DND-41 (cell line): ENCODE data around the gene CCDC102A.
A peak's percentile ranks its signal among the peaks of the same experiment; 100 is the strongest.

Experiments
- ATAC-seq: fragments of 200-7000 bp; cut with Tn5 transposase; 3 replicates; pipeline ENCODE4 v1.9.1; 2021; ENCODE audit warnings: low read depth; ENCODE audit not compliant: insufficient read depth
- DNase-seq: peaks from one replicate; pipeline ENCODE4 v3.0.0-alpha.2; 2020
- H2AFZ ChIP-seq: 2 replicates; pipeline ENCODE4 v1.6.0; 2012; ENCODE audit warnings: low read depth, low read length
- H3K27ac ChIP-seq: 2 replicates; pipeline ENCODE4 v1.5.1; 2012; ENCODE audit warnings: low read length, inconsistent platforms
- H3K27me3 ChIP-seq: fragments of 200-600 bp; sonication (generic); 2 replicates; pipeline ENCODE4 v1.6.0; 2012; ENCODE audit warnings: low read length, mild to moderate bottlenecking, inconsistent platforms; ENCODE audit not compliant: insufficient read depth, poor library complexity
- H3K36me3 ChIP-seq: 2 replicates; pipeline ENCODE4 v1.5.1; 2012; ENCODE audit warnings: low read length, inconsistent platforms; ENCODE audit not compliant: insufficient read depth
- H3K4me1 ChIP-seq: 2 replicates; pipeline ENCODE4 v1.5.1; 2012; ENCODE audit warnings: mild to moderate bottlenecking, low read length; ENCODE audit not compliant: insufficient read depth
- H3K4me2 ChIP-seq: 2 replicates; pipeline ENCODE4 v1.6.0; 2012; ENCODE audit warnings: mild to moderate bottlenecking, moderate library complexity, low read length, inconsistent platforms; ENCODE audit not compliant: insufficient read depth
- H3K4me3 ChIP-seq, 2 experiments: fragments of 200-600 bp in 1 of 2; shearing (Covaris generic) in 1 of 2; 2 replicates each; pipeline ENCODE4 v1.5.1; 2012 to 2016; ENCODE audit warnings: inconsistent platforms in 2 of 2, low read length in 2 of 2, mild to moderate bottlenecking in 2 of 2, low read depth in 1 of 2, moderate library complexity in 1 of 2
- H3K79me2 ChIP-seq: 2 replicates; pipeline ENCODE4 v1.6.0; 2012; ENCODE audit warnings: low read length, inconsistent platforms; ENCODE audit not compliant: insufficient read depth
- H3K9ac ChIP-seq: 2 replicates; pipeline ENCODE4 v1.6.0; 2012; ENCODE audit warnings: low read depth, mild to moderate bottlenecking, inconsistent platforms, low read length, moderate library complexity
- H3K9me3 ChIP-seq: 2 replicates; pipeline ENCODE4 v1.5.1; 2012; ENCODE audit warnings: low read length, moderate library complexity, mild to moderate bottlenecking, inconsistent platforms; ENCODE audit not compliant: insufficient read depth, severe bottlenecking
- H4K20me1 ChIP-seq: 2 replicates; pipeline ENCODE4 v1.6.0; 2012; ENCODE audit warnings: low read length; ENCODE audit not compliant: insufficient read depth
- EZH2 ChIP-seq: IDR thresholded peaks from 3 replicates; pipeline ENCODE4 v1.6.1; 2012; ENCODE audit warnings: borderline replicate concordance, low read depth, mild to moderate bottlenecking, moderate library complexity, low read length, inconsistent platforms; ENCODE audit not compliant: severe bottlenecking
- TF ChIP-seq, protein P1 (sequence below): IDR thresholded peaks from 2 replicates; pipeline ENCODE4 v1.5.1; 2012; ENCODE audit warnings: borderline replicate concordance, low read length, moderate library complexity, mild to moderate bottlenecking; ENCODE audit not compliant: poor library complexity, severe bottlenecking; ENCODE audit errors: extremely low read depth

Gene CCDC102A

DNA sequence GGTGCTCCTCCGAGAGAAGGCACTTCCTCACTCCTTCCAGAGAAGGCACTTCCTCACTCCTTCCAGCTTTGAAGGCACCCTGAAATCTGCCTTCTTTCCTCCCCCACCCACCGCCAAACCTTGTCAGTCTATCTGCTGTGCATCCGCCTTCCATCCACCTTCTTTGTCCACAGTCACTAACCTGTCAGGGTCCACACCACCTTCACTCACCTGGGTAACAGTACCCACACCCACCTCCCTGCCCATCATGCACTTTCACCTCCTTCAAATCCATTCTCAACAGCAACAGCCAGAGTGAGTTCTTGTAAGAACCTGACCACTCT, 5.2 kb downstream of the CCDC102A start:
- Histone ChIP-seq H4K20me1 (peaks cover 4% of the 10 kb centered on the region), H3K27me3 (no peaks in the 10 kb centered on the region), H3K79me2 (no peaks in the 10 kb centered on the region), H3K27ac (no peak overlapping the region), H3K4me1 (peaks cover 37% of the 10 kb centered on the region), H3K36me3 (no peaks in the 10 kb centered on the region), H3K4me3 (no peak overlapping the region), H3K4me2 (no peak overlapping the region), H2AFZ (no peak overlapping the region), H3K9me3 (no peaks in the 10 kb centered on the region), H3K9ac (no peak overlapping the region)
- TF ChIP-seq EZH2, result no peak
- TF ChIP-seq, protein P1, sequence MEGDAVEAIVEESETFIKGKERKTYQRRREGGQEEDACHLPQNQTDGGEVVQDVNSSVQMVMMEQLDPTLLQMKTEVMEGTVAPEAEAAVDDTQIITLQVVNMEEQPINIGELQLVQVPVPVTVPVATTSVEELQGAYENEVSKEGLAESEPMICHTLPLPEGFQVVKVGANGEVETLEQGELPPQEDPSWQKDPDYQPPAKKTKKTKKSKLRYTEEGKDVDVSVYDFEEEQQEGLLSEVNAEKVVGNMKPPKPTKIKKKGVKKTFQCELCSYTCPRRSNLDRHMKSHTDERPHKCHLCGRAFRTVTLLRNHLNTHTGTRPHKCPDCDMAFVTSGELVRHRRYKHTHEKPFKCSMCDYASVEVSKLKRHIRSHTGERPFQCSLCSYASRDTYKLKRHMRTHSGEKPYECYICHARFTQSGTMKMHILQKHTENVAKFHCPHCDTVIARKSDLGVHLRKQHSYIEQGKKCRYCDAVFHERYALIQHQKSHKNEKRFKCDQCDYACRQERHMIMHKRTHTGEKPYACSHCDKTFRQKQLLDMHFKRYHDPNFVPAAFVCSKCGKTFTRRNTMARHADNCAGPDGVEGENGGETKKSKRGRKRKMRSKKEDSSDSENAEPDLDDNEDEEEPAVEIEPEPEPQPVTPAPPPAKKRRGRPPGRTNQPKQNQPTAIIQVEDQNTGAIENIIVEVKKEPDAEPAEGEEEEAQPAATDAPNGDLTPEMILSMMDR, result no peak
- DNase-seq (no peak), ATAC-seq (no peak)

GRCh38 chr16:57530522-57531252, 5.7 kb downstream of the CCDC102A start:
- Histone ChIP-seq H3K27ac (no peak overlapping the region), H3K27me3 (no peaks in the 10 kb centered on the region), H3K4me3 (no peak overlapping the region), H3K36me3 (no peaks in the 10 kb centered on the region), H2AFZ (no peak overlapping the region), H3K79me2 (no peaks in the 10 kb centered on the region), H4K20me1 (peaks cover 4% of the 10 kb centered on the region), H3K4me1 (peaks cover 35% of the 10 kb centered on the region), H3K9me3 (no peaks in the 10 kb centered on the region), H3K9ac (no peak overlapping the region), H3K4me2 (no peak overlapping the region)
- TF ChIP-seq, protein P1, result no peak
- TF ChIP-seq EZH2, result no peak
- ATAC-seq (no peak), DNase-seq (no peak)

DNA sequence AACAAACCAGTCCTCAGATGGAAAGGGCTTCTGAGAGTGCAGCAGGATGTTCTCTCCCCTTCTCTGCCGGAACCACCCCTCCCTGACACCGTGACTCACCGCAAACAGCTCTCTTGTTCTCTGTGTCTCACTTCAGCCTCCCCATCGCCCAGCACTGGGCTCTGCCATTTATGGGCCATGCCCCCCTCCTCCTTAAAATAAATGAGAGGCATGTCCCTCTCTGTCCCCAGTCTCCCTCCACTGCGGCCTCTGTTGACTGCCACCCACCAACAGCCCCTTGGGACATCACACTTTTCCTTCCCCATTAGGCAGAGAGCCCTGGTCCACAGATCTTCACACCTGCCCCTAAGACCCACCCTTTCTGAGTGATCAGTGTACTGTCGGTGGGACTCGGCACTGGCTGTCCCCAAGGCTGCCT, 6.3 kb downstream of the CCDC102A start:
- H2AFZ ChIP-seq, result no peak overlapping the region

More for the DNA sequence above, 6.3 kb downstream of the CCDC102A start:
- Histone ChIP-seq H3K9ac (no peak overlapping the region), H3K9me3 (no peaks in the 10 kb centered on the region), H3K27me3 (no peaks in the 10 kb centered on the region), H4K20me1 (peaks cover 4% of the 10 kb centered on the region), H3K4me2 (no peak overlapping the region), H3K36me3 (no peaks in the 10 kb centered on the region), H3K4me3 (no peak overlapping the region), H3K4me1 (peaks cover 30% of the 10 kb centered on the region), H3K79me2 (no peaks in the 10 kb centered on the region), H3K27ac (no peak overlapping the region)
- DNase-seq (peak; percentile 56), ATAC-seq (peak; percentile 62)
- TF ChIP-seq, protein P1, result no peak
- no peak for TF ChIP-seq EZH2
